Erythroblast (primary cell): ENCODE results near the gene CD300C.
A peak's percentile ranks its signal among the peaks of the same experiment; 100 is the strongest.
"Not testable (repeated sequence)": the region's sequence is repeated elsewhere in the genome, so short reads cannot be mapped to it uniquely, and the experiment has no call there.

Experiments used
- DNase-seq, 2 experiments: peaks; one replicate each; lab custom pipeline; 2025; lab: John Stamatoyannopoulos, UW
- GATA1 ChIP-seq: IDR thresholded peaks from 2 replicates; pipeline ENCODE4 v1.6.1; 2011; ENCODE audit warnings: low read depth, mild to moderate bottlenecking, control low read depth, low read length, moderate library complexity
- POLR2A ChIP-seq: IDR thresholded peaks from 2 replicates; pipeline ENCODE4 v1.6.1; 2011; ENCODE audit warnings: mild to moderate bottlenecking, low read length

CD300C gene

GRCh38 chr17:74545843-74546230 is at the start of gene CD300C:
CD300C (minus strand) TSS chr17:74546115; CDS start chr17:74545782, 333 bp downstream.
- TF ChIP-seq POLR2A = no peak
- no peak for TF ChIP-seq GATA1
- peak in 1 of 2 experiments; percentile 7 for DNase-seq

DNA sequence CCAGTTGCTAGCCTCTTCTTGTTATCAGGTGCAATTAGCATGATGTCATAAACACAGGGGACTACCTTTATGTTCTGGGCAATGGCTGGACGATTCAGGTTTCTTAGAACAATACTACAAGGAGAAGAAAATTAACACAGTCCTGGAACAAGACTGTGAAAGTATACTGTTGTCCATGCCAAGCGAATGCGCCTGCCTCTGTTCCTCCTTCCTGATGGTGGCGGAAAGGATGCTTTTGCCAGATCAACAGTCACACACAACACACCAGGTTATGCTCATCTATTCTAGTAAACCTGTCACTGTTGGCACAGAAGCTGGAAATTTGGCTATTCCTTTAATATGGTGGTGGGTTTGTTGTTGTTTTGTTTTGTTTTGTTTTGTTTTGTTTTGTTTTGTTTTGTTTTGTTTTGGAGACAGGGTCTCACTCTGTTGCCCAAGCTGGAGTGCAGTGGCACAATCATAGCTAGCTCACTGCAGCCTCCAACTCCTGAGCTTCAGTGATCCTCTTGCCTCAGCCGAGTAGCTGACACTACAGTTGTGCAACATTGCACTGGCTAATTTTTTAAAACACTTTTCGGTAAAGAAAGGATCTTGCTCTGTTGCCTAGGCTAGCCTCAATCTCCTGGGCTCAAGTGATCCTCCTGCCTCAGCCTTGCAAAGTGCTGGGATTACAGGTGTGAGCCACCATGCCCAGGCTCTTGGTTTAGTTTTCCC is 49.3 kb upstream of the CD300C start:
- TF ChIP-seq POLR2A = no peak
- no peak for TF ChIP-seq GATA1
- no peak for DNase-seq

DNA sequence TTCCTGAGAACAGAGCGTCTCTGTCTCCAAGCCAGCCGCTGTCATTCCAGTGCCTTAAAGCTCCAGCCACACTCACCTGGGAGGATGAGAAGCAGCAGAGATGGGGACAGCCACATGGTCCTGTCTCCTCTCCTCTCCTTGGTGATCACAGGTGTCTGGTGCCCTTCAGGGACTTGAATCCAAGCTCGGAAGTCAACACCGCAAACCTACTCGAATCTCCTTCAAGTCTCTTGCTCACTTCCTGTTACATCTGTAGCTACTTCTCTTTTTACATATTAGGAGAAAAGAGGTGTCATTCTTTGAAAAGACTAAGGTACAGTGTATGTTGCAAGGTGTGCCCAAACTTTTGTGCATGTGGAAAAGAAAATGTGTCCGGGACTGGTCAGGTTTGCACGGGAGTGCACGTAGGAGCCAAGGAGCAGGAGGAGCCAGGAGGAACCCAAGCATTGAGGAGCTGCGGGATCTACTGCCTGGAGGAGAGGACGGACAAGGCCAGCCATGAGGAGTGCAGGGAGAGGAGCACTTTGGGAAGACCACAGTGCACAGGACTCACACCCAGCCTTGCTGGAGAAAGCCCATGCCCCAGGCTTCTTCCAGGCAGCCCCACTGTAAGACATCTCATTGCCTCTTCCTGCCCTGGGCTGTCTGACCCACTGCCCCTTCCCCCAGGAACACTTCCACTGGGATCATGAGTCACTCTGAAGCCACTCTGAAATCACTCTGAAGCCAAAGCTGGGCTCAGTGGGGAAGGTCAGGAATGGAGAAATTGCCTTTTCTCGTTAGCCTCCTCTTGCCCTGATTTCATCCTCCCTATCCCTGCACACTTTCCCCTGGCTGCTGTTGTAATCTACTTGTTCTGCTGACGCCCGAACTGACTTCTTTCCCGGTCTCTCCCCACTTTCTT is 46.4 kb upstream of the CD300C start, which contains the start of gene CD300LD:
Gene CD300LD, minus strand, starts transcription at position 197 of the 904 bp plus-strand sequence. Its CDS starts 81 bp downstream, at position 116.
- TF ChIP-seq GATA1 = no peak
- TF ChIP-seq POLR2A = no peak
- no peak for DNase-seq

DNA sequence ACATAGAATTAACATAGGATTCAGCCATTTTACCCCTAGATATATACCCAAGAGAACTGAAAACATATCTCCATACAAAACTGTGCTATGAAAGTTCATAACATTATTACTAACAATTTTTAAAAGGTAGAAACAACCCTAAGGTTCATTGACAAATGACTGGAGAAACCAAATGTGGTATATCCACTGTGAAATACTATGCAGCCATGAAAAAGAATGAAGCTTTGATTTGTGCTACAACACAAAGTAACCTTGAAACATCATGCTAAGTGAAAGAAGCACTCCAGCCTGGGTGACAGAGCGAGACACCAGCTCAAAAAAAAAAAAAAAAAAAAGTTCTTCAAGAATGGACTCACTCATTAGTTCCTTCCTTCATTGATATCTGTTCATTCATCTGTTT is 45.6 kb upstream of the CD300C start:
- no peak for TF ChIP-seq POLR2A
- TF ChIP-seq GATA1 = no peak
- no peak for DNase-seq

DNA sequence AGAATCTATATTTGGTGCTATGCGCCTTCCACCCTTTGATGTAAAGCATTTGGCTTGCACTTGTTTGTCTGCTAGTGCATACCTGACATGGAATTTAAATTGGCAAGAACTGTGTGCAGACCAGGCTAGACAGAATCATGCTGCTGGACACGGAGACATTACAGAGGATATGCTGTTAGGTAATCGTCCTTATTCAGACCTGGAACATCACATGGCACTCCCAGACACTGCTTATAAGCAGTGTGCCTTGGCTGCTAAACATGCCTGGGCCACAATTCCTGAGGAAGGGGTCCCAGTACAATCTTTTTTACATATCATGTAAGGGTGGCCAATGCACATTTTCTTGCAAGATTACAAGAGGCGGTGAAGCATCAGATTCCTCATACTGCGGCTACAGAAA is 39.8 kb upstream of the CD300C start:
- no peak for DNase-seq
- TF ChIP-seq POLR2A (no peak), GATA1 (no peak)

DNA sequence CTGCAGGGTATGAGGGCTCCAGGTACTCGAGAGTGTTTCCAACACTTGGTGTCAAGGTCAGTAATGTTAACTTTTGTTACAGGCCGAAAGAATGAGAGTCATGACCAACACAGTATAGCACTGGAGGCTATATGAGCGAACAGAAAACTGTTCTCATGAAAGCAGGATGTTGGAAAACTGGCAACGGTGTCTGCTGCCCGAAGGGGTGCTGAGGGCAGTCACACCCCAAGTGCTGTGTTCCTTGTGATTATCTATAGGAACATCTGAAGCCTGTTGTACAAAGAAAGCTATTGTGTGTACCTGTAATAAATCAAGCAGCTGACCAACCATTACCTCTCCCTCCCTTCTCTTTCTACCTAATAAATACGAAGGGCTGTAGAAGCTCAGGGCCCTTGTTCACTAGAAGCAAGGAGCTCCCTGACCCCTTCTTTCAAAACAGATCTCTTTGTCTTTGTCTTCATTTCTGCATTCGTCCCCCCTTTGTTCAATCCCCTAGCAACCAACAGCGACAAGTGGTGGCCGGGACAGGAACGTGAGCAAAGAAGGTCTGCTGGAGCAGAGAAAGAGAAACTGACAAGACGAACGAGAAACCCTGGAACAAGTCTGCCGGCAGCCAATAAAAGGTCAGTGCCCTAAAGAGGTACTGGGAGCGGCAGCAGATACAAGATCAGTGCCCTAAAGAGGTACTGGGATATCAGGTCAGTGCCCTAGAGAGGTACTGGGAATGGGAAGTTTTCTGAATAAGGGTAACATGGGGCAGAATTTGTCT is 38.6 kb upstream of the CD300C start:
- DNase-seq = no peak
- TF ChIP-seq POLR2A (no peak), GATA1 (no peak)

GRCh38 chr17:74582633-74583032 is 36.7 kb upstream of the CD300C start:
- no peak for DNase-seq
- TF ChIP-seq GATA1 = no peak

GRCh38 chr17:74579900-74580299 is 34.0 kb upstream of the CD300C start:
- no peak for DNase-seq
- no peak for TF ChIP-seq GATA1
- no peak for TF ChIP-seq POLR2A

- no peak for DNase-seq
- TF ChIP-seq GATA1 (no peak), POLR2A (no peak)
Observed at GRCh38 chr17:74578979-74579378, 33.1 kb upstream of the CD300C start.

- TF ChIP-seq POLR2A (no peak), GATA1 (no peak)
- no peak for DNase-seq
Observed at GRCh38 chr17:74574489-74575142, 28.7 kb upstream of the CD300C start.

DNA sequence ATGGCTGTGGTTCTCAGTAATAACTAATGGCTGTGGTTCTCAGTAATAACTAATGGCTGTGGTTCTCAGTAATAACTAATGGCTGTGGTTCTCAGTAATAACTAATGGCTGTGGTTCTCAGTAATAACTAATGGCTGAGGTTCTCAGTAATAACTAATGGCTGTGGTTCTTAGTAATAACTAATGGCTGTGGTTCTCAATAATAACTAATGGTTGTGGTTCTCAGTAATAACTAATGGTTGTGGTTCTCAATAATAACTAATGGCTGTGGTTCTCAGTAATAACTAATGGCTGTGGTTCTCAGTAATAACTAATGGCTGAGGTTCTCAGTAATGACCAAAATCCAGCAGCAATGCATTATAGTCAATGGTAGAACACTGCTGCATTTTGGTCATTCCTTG is 27.7 kb upstream of the CD300C start:
- not testable (repeated sequence) for DNase-seq

DNA sequence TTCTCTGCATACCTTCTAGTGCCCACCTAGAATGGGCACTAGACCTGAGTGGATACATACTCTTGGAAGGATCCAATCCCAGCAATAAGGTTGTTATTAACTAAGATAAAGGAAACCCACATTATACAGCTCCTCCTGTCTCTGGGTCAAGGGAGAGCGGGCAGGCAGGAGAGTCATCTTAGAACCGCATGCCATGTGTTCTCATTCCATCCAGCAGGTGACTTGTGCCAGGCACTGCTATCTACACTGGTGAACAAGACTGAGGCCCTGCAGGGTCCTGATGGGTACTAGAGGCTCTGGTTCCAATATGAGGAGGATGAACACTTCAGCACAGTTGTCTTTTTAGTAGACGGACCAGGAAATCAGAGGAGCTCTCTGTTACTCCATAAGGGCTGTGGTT is 27.3 kb upstream of the CD300C start:
- TF ChIP-seq GATA1 = no peak
- TF ChIP-seq POLR2A = no peak
- DNase-seq = no peak

DNA sequence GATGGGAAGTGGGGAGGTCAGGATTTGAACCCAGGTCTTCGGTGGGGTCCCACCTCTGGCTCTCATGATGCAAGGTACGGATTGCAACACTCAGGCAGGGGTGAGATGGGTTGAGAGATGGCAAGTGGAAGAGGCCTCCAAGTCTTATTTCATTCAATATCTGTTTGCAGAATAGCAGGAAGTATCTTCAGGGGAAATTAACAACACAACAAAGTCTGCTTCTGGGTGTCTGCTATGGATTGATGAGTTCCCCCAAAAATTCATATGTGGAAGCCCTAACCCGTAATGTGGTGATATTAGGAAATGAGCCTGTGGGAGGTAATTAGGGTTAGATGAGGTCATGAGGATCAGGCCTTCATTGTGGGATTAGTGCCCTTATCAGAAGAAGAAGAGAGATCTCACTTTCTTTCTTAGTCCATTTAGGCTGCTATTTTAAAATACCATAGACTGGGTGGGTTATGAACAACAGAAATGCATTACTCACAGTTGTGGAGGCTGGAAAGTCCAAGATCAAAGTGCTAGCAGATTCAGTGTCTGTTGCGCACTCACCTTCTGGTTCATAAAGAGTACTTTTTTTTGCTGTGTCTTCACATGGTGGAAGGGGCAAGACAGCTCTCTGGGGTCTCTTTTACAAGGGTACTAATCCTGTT is 25.8 kb upstream of the CD300C start:
- DNase-seq = no peak
- no peak for TF ChIP-seq GATA1
- TF ChIP-seq POLR2A = no peak
